ENCODE measurements around the gene ZRANB3. TPM values are rescaled to one million over a fixed set of nuclear protein-coding genes. Genes with fewer than 3 reads are reported as not detected.

Gene ZRANB3
- total RNA-seq, 2 experiments from 2014 or later = 11.6 to 27.0 TPM

GRCh38 chr2:135281379-135281778 lies 249.6 kb downstream of the ZRANB3 start:
- POLR2A ChIA-PET = interaction anchor here (0.6 to 1.4 kb wide), 4 partner anchors 9 to 135 kb away, joined by 3 to 5 read pairs (median 3); no protein-coding TSS in a partner anchor
- TF ChIP-seq EZH2phosphoT487 (IDR thresholded peaks at IDR 0.05; ENCODE audit: borderline replicate concordance, low read depth, low read length) (no peak), CTCF (conservative IDR thresholded peaks at IDR 0.05; ENCODE audit: low read length) (no peak)
- Histone ChIP-seq H3K4me1 (ENCODE audit: insufficient read depth, low read length, poor library complexity, severe bottlenecking) (no peaks in the 10 kb centered on the region), H3K4me3 (ENCODE audit: low read depth, low read length, poor library complexity, severe bottlenecking) (no peak overlapping the region), H3K79me2 (ENCODE audit: insufficient read depth, low read depth, low read length) (no peaks in the 10 kb centered on the region), H3K36me3 (ENCODE audit: insufficient read depth, low read length) (no peaks in the 10 kb centered on the region), H4K20me1 (ENCODE audit: insufficient read depth, low read length) (no peaks in the 10 kb centered on the region), H3K9me3 (ENCODE audit: low read length) (no peaks in the 10 kb centered on the region), H2AFZ (ENCODE audit: low read length) (no peak overlapping the region), H3K4me2 (ENCODE audit: low read length) (no peak overlapping the region), H3K27ac (ENCODE audit: low read depth, low read length, poor library complexity, severe bottlenecking) (no peak overlapping the region), H3K9me2 (ENCODE audit: insufficient read depth, low read length) (no peaks in the 10 kb centered on the region)
- no TSS peak for BruUV-seq (replicated peaks)
- CTCF ChIA-PET (ENCODE audit: unreplicated experiment) = interaction anchor here (0.6 kb wide), 1 partner anchor 231 kb away, joined by 3 read pairs; no protein-coding TSS in a partner anchor
- no peak for DNase-seq (ENCODE audit: low spot score)
- intact Hi-C loops (cut with micrococcal nuclease; ENCODE audit: unreplicated experiment) = no loop called here

- Histone ChIP-seq H4K20me1 (ENCODE audit: insufficient read depth, low read length) (no peaks in the 10 kb centered on the region), H3K4me2 (ENCODE audit: low read length) (no peak overlapping the region), H3K79me2 (ENCODE audit: insufficient read depth, low read depth, low read length) (no peaks in the 10 kb centered on the region), H3K27ac (ENCODE audit: low read depth, low read length, poor library complexity, severe bottlenecking) (no peak overlapping the region), H3K4me1 (ENCODE audit: insufficient read depth, low read length, poor library complexity, severe bottlenecking) (no peaks in the 10 kb centered on the region), H3K36me3 (ENCODE audit: insufficient read depth, low read length) (no peaks in the 10 kb centered on the region), H3K9me2 (ENCODE audit: insufficient read depth, low read length) (no peaks in the 10 kb centered on the region), H3K9me3 (ENCODE audit: low read length) (peaks cover 5% of the 10 kb centered on the region; the same call in 1 of the 2 replicates), H3K4me3 (ENCODE audit: low read depth, low read length, poor library complexity, severe bottlenecking) (no peak overlapping the region), H2AFZ (ENCODE audit: low read length) (no peak overlapping the region)
- intact Hi-C loops (cut with micrococcal nuclease; ENCODE audit: unreplicated experiment) = no loop called here
- no peak for DNase-seq (ENCODE audit: low spot score)
- CTCF ChIA-PET (ENCODE audit: unreplicated experiment) = no interaction called here
- TF ChIP-seq CTCF (conservative IDR thresholded peaks at IDR 0.05; ENCODE audit: low read length) (no peak), EZH2phosphoT487 (IDR thresholded peaks at IDR 0.05; ENCODE audit: borderline replicate concordance, low read depth, low read length) (no peak)
- BruUV-seq (replicated peaks) = no TSS peak
- POLR2A ChIA-PET = interaction anchor here (0.6 kb wide), 1 partner anchor 139 kb away, joined by 5 read pairs; no protein-coding TSS in a partner anchor
These were observed 251.8 kb downstream of the ZRANB3 start for GRCh38 chr2:135279209-135279608.

GRCh38 chr2:135276525-135276924 lies 254.5 kb downstream of the ZRANB3 start:
- no peaks in the 10 kb centered on the region for H3K79me2 ChIP-seq (ENCODE audit: insufficient read depth, low read depth, low read length)
- no peaks in the 10 kb centered on the region for H3K4me1 ChIP-seq (ENCODE audit: insufficient read depth, low read length, poor library complexity, severe bottlenecking)
- ChIA-PET CTCF (ENCODE audit: unreplicated experiment) (no interaction called here), POLR2A (interaction anchor here (0.7 kb wide), 1 partner anchor 192 kb away, joined by 4 read pairs; no protein-coding TSS in a partner anchor)
- peaks cover 5% of the 10 kb centered on the region; the same call in 1 of the 2 replicates for H3K9me3 ChIP-seq (ENCODE audit: low read length)
- H3K4me2 ChIP-seq (ENCODE audit: low read length) = no peak overlapping the region
- DNase-seq (ENCODE audit: low spot score) = no peak
- TF ChIP-seq CTCF (conservative IDR thresholded peaks at IDR 0.05; ENCODE audit: low read length) (no peak), EZH2phosphoT487 (IDR thresholded peaks at IDR 0.05; ENCODE audit: borderline replicate concordance, low read depth, low read length) (no peak)
- intact Hi-C loops (cut with micrococcal nuclease; ENCODE audit: unreplicated experiment) = no loop called here
- H3K36me3 ChIP-seq (ENCODE audit: insufficient read depth, low read length) = no peaks in the 10 kb centered on the region
- H2AFZ ChIP-seq (ENCODE audit: low read length) = no peak overlapping the region
- H3K27ac ChIP-seq (ENCODE audit: low read depth, low read length, poor library complexity, severe bottlenecking) = no peak overlapping the region
- BruUV-seq (replicated peaks) = no TSS peak
- H4K20me1 ChIP-seq (ENCODE audit: insufficient read depth, low read length) = no peaks in the 10 kb centered on the region
- no peak overlapping the region for H3K4me3 ChIP-seq (ENCODE audit: low read depth, low read length, poor library complexity, severe bottlenecking)
- no peaks in the 10 kb centered on the region for H3K9me2 ChIP-seq (ENCODE audit: insufficient read depth, low read length)

Measured in OCI-LY7 (cell line).